ENCODE measurements around the gene NINJ1. TPM values are rescaled to one million over a fixed set of nuclear protein-coding genes. Genes with fewer than 3 reads are reported as not detected.

The NINJ1 gene
- total and polyA plus RNA-seq, 7 donors = 28.9 to 116 (median 57.8) TPM

GRCh38 chr9:93168581-93168980, 34.5 kb upstream of the NINJ1 start:
- Histone ChIP-seq H3K27ac (no peak overlapping the region), H3K9me3 (no peaks in the 10 kb centered on the region), H3K27me3 (no peaks in the 10 kb centered on the region), H3K36me3 (no peaks in the 10 kb centered on the region), H3K4me1 (no peaks in the 10 kb centered on the region), H3K4me3 (no peak overlapping the region)
- no peak for TF ChIP-seq POLR2A (IDR thresholded peaks at IDR 0.05)
- TF ChIP-seq EP300 (IDR thresholded peaks at IDR 0.05) = no peak
- TF ChIP-seq POLR2AphosphoS5 (IDR thresholded peaks at IDR 0.05) = no peak
- no peak for TF ChIP-seq CTCF (IDR thresholded peaks at IDR 0.05)
- WGBS, 2 donors = 89 to 92% methylated on average over 5 of the region's 5 CpGs
- DNase-seq = no peak
- intact Hi-C loops (cut with DNase I) = no loop called here

GRCh38 chr9:93167838-93168237, 33.8 kb upstream of the NINJ1 start:
- Histone ChIP-seq H3K9me3 (no peaks in the 10 kb centered on the region), H3K36me3 (no peaks in the 10 kb centered on the region), H3K27me3 (no peaks in the 10 kb centered on the region), H3K4me1 (no peaks in the 10 kb centered on the region), H3K4me3 (no peak overlapping the region), H3K27ac (no peak overlapping the region)
- no peak for DNase-seq
- TF ChIP-seq POLR2AphosphoS5 (IDR thresholded peaks at IDR 0.05) = no peak
- TF ChIP-seq EP300 (IDR thresholded peaks at IDR 0.05) = no peak
- no peak for TF ChIP-seq POLR2A (IDR thresholded peaks at IDR 0.05)
- TF ChIP-seq CTCF (IDR thresholded peaks at IDR 0.05) = no peak
- WGBS, 2 donors = 79 to 90% methylated on average over 4 of the region's 4 CpGs
- intact Hi-C loops (cut with DNase I) = no loop called here

GRCh38 chr9:93167185-93167584, 33.1 kb upstream of the NINJ1 start:
- H3K36me3 ChIP-seq = no peaks in the 10 kb centered on the region
- no peak overlapping the region for H3K4me3 ChIP-seq
- WGBS, 2 donors = 80 to 90% methylated on average over 6 of the region's 6 CpGs
- no peak for DNase-seq
- no peak overlapping the region for H3K27ac ChIP-seq
- TF ChIP-seq CTCF (IDR thresholded peaks at IDR 0.05) (no peak), POLR2A (IDR thresholded peaks at IDR 0.05) (no peak), EP300 (IDR thresholded peaks at IDR 0.05) (no peak), POLR2AphosphoS5 (IDR thresholded peaks at IDR 0.05) (no peak)
- H3K9me3 ChIP-seq = no peaks in the 10 kb centered on the region
- H3K27me3 ChIP-seq = no peaks in the 10 kb centered on the region
- intact Hi-C loops (cut with DNase I) = no loop called here
- H3K4me1 ChIP-seq = peaks cover 0 to 6% (median 0%) of the 10 kb centered on the region in 4 donors

DNA sequence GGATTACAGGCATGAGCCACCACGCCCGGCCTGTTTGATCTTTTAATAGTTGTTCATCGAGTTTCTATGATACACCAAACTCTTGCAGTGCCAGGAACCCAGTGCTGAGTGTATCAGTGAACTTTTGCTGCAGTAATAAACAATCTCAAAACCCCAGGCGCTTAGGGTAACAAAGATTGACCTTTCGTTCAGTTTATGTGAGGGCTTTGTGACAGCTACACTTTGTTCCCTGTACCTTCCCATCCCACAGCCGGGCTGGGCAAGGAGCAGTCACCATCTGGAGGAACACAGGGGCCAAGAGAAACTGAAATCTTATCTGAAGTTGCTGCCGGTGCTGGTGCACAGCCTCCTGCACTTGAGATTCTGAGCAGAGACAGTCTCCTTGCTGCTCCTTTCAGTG, 32.6 kb upstream of the NINJ1 start:
- intact Hi-C loops (cut with DNase I) = no loop called here
- WGBS, 2 donors = 31 to 71% methylated on average over 7 of the region's 7 CpGs
- no peaks in the 10 kb centered on the region for H3K36me3 ChIP-seq
- no peaks in the 10 kb centered on the region for H3K9me3 ChIP-seq
- no peak for TF ChIP-seq POLR2AphosphoS5 (IDR thresholded peaks at IDR 0.05)
- TF ChIP-seq CTCF (IDR thresholded peaks at IDR 0.05) = no peak
- TF ChIP-seq POLR2A (IDR thresholded peaks at IDR 0.05) = no peak
- TF ChIP-seq EP300 (IDR thresholded peaks at IDR 0.05) = no peak
- DNase-seq = no peak
- H3K27me3 ChIP-seq = no peaks in the 10 kb centered on the region
- no peak overlapping the region for H3K27ac ChIP-seq
- peaks cover 0 to 11% (median 2%) of the 10 kb centered on the region in 4 donors for H3K4me1 ChIP-seq
- H3K4me3 ChIP-seq = no peak overlapping the region

DNA sequence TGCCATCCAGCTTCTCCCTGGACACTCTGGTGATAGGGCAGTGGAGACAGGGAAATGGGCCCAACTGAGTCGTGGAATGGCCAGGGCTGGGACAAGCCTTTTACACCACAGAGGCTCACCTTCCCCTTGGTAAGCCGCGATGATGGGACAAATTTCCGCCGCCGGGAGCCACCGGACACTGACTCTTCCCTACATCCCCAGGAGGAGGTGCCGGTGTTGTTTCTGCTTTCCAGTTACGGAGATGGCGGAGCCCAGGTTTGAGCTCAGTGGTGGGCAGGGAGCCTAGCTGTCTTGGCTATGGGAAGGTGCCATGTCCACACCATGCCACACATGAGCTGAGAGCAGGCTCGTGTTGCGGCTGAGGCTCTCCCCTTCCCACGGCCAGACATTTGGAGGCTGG, 30.0 kb upstream of the NINJ1 start:
- no peak overlapping the region for H3K27ac ChIP-seq
- H3K36me3 ChIP-seq = no peaks in the 10 kb centered on the region
- peaks cover 0 to 31% (median 10%) of the 10 kb centered on the region in 4 donors for H3K4me1 ChIP-seq
- no peaks in the 10 kb centered on the region for H3K27me3 ChIP-seq
- intact Hi-C loops (cut with DNase I) = no loop called here
- TF ChIP-seq POLR2AphosphoS5 (IDR thresholded peaks at IDR 0.05) = no peak
- no peak for TF ChIP-seq EP300 (IDR thresholded peaks at IDR 0.05)
- no peak for TF ChIP-seq CTCF (IDR thresholded peaks at IDR 0.05)
- TF ChIP-seq POLR2A (IDR thresholded peaks at IDR 0.05) = no peak
- DNase-seq = no peak
- WGBS, 2 donors = 88 to 89% methylated on average over 13 of the region's 13 CpGs
- no peaks in the 10 kb centered on the region for H3K9me3 ChIP-seq
- no peak overlapping the region for H3K4me3 ChIP-seq
